SK-N-SH (cell line): ENCODE data around the gene PIBF1.

Source experiments
- CTCF ChIP-seq: fragments of 200-600 bp; sonication (generic); IDR thresholded peaks from 2 replicates; pipeline ENCODE4 v1.6.1; 2017; ENCODE audit warnings: antibody characterized with exemption, mild to moderate bottlenecking, moderate library complexity
- EP300 ChIP-seq, 2 experiments: IDR thresholded peaks; 2 replicates each; pipeline versions ENCODE4 v1.4.0 to v1.6.1; 2012; ENCODE audit warnings: borderline replicate concordance in 1 of 2, low read depth in 1 of 2, low read length in 1 of 2
- GABPA ChIP-seq: IDR thresholded peaks from 2 replicates; pipeline ENCODE4 v1.4.0; 2012; ENCODE audit warnings: low read depth, mild to moderate bottlenecking
- POLR2AphosphoS5 ChIP-seq: IDR thresholded peaks from 2 replicates; pipeline ENCODE4 v1.6.1; 2012; ENCODE audit warnings: low read depth, low read length
- REST ChIP-seq: IDR thresholded peaks from 2 replicates; pipeline ENCODE4 v1.6.1; 2012; ENCODE audit warnings: mild to moderate bottlenecking, low read depth, low read length, moderate library complexity
- SIN3A ChIP-seq: IDR thresholded peaks from 2 replicates; pipeline ENCODE4 v1.6.1; 2012; ENCODE audit warnings: low read depth, mild to moderate bottlenecking, low read length, moderate library complexity, borderline replicate concordance
- TF ChIP-seq, protein P1 (sequence below): IDR thresholded peaks from 2 replicates; pipeline ENCODE4 v1.4.0; 2012; ENCODE audit warnings: low read depth, borderline replicate concordance
- TF ChIP-seq, protein P2 (sequence below): IDR thresholded peaks from 2 replicates; pipeline ENCODE4 v1.4.0; 2012; ENCODE audit warnings: low read depth

- TF ChIP-seq CTCF (no peak), SIN3A (no peak), GABPA (no peak), REST (no peak), POLR2AphosphoS5 (no peak), EP300 (IDR thresholded peaks at IDR 0.05; ENCODE audit: borderline replicate concordance in 1 of 2, low read depth in 1 of 2, low read length in 1 of 2) (no peak)
- TF ChIP-seq, protein P1, sequence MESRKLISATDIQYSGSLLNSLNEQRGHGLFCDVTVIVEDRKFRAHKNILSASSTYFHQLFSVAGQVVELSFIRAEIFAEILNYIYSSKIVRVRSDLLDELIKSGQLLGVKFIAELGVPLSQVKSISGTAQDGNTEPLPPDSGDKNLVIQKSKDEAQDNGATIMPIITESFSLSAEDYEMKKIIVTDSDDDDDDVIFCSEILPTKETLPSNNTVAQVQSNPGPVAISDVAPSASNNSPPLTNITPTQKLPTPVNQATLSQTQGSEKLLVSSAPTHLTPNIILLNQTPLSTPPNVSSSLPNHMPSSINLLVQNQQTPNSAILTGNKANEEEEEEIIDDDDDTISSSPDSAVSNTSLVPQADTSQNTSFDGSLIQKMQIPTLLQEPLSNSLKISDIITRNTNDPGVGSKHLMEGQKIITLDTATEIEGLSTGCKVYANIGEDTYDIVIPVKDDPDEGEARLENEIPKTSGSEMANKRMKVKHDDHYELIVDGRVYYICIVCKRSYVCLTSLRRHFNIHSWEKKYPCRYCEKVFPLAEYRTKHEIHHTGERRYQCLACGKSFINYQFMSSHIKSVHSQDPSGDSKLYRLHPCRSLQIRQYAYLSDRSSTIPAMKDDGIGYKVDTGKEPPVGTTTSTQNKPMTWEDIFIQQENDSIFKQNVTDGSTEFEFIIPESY: no peak
- TF ChIP-seq, protein P2, sequence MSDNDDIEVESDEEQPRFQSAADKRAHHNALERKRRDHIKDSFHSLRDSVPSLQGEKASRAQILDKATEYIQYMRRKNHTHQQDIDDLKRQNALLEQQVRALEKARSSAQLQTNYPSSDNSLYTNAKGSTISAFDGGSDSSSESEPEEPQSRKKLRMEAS: no peak
Observed at GRCh38 chr13:72788831-72789230, 6.9 kb downstream of the PIBF1 start.
